ENCODE measurements around the gene HOXA4.

HOXA4 gene

DNA sequence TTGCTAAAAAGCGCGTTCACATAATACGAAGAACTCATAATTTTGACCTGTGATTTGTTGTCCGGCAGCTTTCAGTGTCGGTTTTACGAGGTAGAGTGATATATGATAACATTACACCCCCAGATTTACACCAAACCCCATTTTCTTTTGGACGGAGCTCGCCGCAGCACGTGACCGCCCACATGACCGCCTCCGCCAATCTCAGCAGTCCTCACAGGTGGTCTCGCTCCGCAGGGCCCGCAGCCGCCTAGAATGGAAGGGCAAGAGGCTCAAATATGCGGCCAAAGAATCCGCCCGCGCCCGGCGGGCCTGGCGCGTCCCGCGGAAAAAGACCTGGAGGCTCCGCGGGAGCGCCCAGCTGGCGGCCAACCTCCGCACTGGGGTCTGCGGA lies 25.9 kb upstream of the HOXA4 start, which contains the start of gene HOXA7:
Gene HOXA7 (minus strand): TSS at position 168 of the 391 bp plus-strand sequence. CDS start 130 bp downstream, at position 38.
- peaks cover 81 to 99% (median 94%) of the 10 kb centered on the region in 3 experiments for H3K27me3 ChIP-seq (ENCODE audit: control insufficient read depth in 3 of 3, insufficient read depth in 3 of 3, low read depth in 1 of 3, low read length in 3 of 3)
- no peak within 1 kb of the TSS for H4K8ac ChIP-seq (ENCODE audit: low read depth, low read length)

DNA sequence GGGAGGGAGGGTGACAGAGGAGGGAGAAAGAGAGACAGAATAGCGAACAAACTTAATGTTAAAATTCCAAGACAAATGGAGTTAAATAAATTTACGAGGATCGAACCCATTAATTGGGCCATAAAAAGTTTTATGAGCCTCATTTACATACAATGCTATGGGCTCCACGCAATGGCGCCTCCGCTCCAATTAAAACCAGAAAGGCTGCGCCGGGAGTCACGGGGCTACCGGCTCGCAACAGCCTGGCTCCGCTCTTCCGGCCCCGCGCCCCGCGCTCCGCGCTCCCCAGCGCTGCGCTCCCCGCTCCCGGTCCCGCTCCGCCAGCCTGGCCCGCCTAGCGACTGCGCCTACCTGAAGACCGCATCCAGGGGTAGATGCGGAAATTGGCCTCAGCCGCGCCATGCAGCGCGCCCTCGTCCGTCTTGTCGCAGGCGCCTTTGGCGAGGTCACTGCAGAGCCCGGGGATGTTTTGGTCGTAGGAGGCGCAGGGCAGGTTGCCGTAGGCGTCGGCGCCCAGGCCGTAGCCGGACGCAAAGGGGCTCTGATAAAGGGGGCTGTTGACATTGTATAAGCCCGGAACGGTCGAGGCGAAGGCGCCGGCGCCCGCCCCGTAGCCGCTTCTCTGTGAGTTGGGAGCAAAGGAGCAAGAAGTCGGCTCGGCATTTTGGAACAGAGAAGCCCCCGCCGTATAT lies 25.4 kb upstream of the HOXA4 start:
- H3K4me3 ChIP-seq (ENCODE audit: low read length in 2 of 2), result peak overlapping the region in 1 of 2 donors; percentile 26
- H3K4me2 ChIP-seq (ENCODE audit: insufficient read depth, low read length, poor library complexity, severe bottlenecking), result peak overlapping the region; percentile 23
- H3K9ac ChIP-seq (ENCODE audit: low read depth, low read length, poor library complexity), result no peak overlapping the region
- no peak overlapping the region for H3K18ac ChIP-seq (ENCODE audit: low read length)
- peaks cover 86 to 99% (median 96%) of the 10 kb centered on the region in 3 experiments for H3K27me3 ChIP-seq (ENCODE audit: control insufficient read depth in 3 of 3, insufficient read depth in 3 of 3, low read depth in 1 of 3, low read length in 3 of 3)
- no peak overlapping the region for H2BK5ac ChIP-seq (ENCODE audit: low read length)
- no peak overlapping the region for H4K8ac ChIP-seq (ENCODE audit: low read depth, low read length)
- H3K4ac ChIP-seq (ENCODE audit: low read length), result no peak overlapping the region
- H3K36me3 ChIP-seq (replicated peaks in 1 of 2; ENCODE audit: control insufficient read depth in 2 of 2, insufficient read depth in 2 of 2, low read length in 2 of 2), result no peaks in the 10 kb centered on the region
- no peak overlapping the region for H3K23ac ChIP-seq (ENCODE audit: low read depth, low read length, poor library complexity)
- H3K27ac ChIP-seq (replicated peaks; ENCODE audit: low read length), result no peak overlapping the region
- peak overlapping the region; percentile 79 for H2AFZ ChIP-seq (ENCODE audit: low read length)
- H3K9me3 ChIP-seq (replicated peaks in 1 of 2; ENCODE audit: control insufficient read depth in 2 of 2, insufficient read depth in 1 of 2, low read depth in 1 of 2, low read length in 2 of 2), result peaks cover 25 to 44% of the 10 kb centered on the region in 2 donors
- H2AK5ac ChIP-seq (ENCODE audit: low read depth, low read length), result no peak overlapping the region
- no peaks in the 10 kb centered on the region for H3K79me1 ChIP-seq (ENCODE audit: low read depth, low read length)
- no peak for DNase-seq (ENCODE audit: low spot score)
- H3K4me1 ChIP-seq (ENCODE audit: control insufficient read depth in 2 of 2, insufficient read depth in 1 of 2, low read depth in 1 of 2, low read length in 2 of 2), result no peaks in the 10 kb centered on the region
- no peak overlapping the region for H2BK12ac ChIP-seq (ENCODE audit: low read length)
- H3K14ac ChIP-seq (ENCODE audit: low read length), result no peak overlapping the region
- no peak overlapping the region for H4K91ac ChIP-seq (ENCODE audit: low read depth, low read length, poor library complexity)
- no peak overlapping the region for H2BK15ac ChIP-seq (ENCODE audit: low read length)
- WGBS, 2 donors (ENCODE audit: extremely low coverage in 2 of 2, insufficient read length in 2 of 2, insufficient replicate concordance in 1 of 2), result no CpG with 5 or more reads among the region's 63 CpGs
- H2BK120ac ChIP-seq (ENCODE audit: low read depth, low read length), result no peak overlapping the region

More for the DNA sequence above, 25.9 kb upstream of the HOXA4 start, which contains the start of gene HOXA7:
- peak within 1 kb of the TSS; percentile 79 for H2AFZ ChIP-seq (ENCODE audit: low read length)
- no peak within 1 kb of the TSS for H3K14ac ChIP-seq (ENCODE audit: low read length)
- peak within 1 kb of the TSS in 1 of 2 donors; percentile 26 for H3K4me3 ChIP-seq (ENCODE audit: low read length in 2 of 2)
- no peak within 1 kb of the TSS for H2AK5ac ChIP-seq (ENCODE audit: low read depth, low read length)
- no peak within 1 kb of the TSS for H2BK120ac ChIP-seq (ENCODE audit: low read depth, low read length)
- no peaks in the 10 kb centered on the region for H3K79me1 ChIP-seq (ENCODE audit: low read depth, low read length)
- no peak within 1 kb of the TSS for H4K91ac ChIP-seq (ENCODE audit: low read depth, low read length, poor library complexity)
- WGBS, 2 donors (ENCODE audit: extremely low coverage in 2 of 2, insufficient read length in 2 of 2, insufficient replicate concordance in 1 of 2), result no CpG with 5 or more reads among the region's 33 CpGs
- H3K4ac ChIP-seq (ENCODE audit: low read length), result no peak within 1 kb of the TSS
- H3K9ac ChIP-seq (ENCODE audit: low read depth, low read length, poor library complexity), result no peak within 1 kb of the TSS
- H3K4me2 ChIP-seq (ENCODE audit: insufficient read depth, low read length, poor library complexity, severe bottlenecking), result peak within 1 kb of the TSS; percentile 23
- no peak within 1 kb of the TSS for H3K23ac ChIP-seq (ENCODE audit: low read depth, low read length, poor library complexity)
- no peak within 1 kb of the TSS for H3K27ac ChIP-seq (replicated peaks; ENCODE audit: low read length)
- H3K36me3 ChIP-seq (replicated peaks in 1 of 2; ENCODE audit: control insufficient read depth in 2 of 2, insufficient read depth in 2 of 2, low read length in 2 of 2), result no peaks in the 10 kb centered on the region
- no peak within 1 kb of the TSS for H2BK12ac ChIP-seq (ENCODE audit: low read length)
- no peak within 1 kb of the TSS for H3K18ac ChIP-seq (ENCODE audit: low read length)
- no peak within 1 kb of the TSS for H2BK5ac ChIP-seq (ENCODE audit: low read length)
- peaks cover 25 to 40% of the 10 kb centered on the region in 2 donors for H3K9me3 ChIP-seq (replicated peaks in 1 of 2; ENCODE audit: control insufficient read depth in 2 of 2, insufficient read depth in 1 of 2, low read depth in 1 of 2, low read length in 2 of 2)
- H3K4me1 ChIP-seq (ENCODE audit: control insufficient read depth in 2 of 2, insufficient read depth in 1 of 2, low read depth in 1 of 2, low read length in 2 of 2), result no peaks in the 10 kb centered on the region
- DNase-seq (ENCODE audit: low spot score), result no peak
- no peak within 1 kb of the TSS for H2BK15ac ChIP-seq (ENCODE audit: low read length)

DNA sequence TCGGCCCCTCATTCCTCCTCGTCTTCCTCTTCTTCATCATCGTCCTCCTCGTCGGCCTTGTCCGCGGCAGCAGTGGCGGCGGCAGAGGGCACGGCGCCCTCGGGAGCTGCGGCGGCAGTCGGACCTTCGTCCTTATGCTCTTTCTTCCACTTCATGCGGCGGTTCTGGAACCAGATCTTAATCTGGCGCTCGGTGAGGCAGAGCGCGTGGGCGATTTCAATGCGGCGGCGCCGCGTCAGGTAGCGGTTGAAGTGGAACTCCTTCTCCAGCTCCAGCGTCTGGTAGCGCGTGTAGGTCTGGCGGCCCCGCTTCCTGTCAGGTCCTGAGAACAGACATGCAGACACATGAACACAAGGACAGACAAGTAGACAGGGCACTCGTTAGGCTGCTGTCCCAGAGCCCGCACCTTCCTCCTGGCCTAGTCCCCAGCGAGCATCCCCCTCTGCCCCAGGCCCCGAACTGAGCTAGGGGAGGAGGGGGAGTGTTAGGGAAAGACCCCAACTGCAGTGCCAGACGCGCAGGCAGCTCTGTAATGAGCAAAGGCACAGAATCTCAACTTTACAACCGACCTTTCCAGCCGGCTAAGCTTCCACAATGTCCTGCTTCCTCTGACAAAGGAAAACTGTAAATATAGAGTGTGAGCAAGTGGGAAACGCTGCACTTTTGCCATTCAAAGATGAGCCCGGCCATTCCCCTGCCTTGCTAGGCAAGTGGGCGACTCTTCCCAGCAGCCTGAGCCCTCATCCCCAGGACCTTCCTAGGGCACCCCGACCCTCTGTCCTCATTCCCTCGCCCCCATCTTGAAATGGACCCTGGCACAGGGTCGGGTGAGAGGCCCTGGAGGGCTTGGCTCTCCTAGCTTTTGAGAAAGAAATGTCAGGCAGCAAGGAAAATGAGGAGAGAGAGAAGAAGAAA lies 24.6 kb upstream of the HOXA4 start:
- Histone ChIP-seq H3K4me1 (ENCODE audit: control insufficient read depth in 2 of 2, insufficient read depth in 1 of 2, low read depth in 1 of 2, low read length in 2 of 2) (no peaks in the 10 kb centered on the region), H2BK12ac (ENCODE audit: low read length) (no peak overlapping the region), H4K8ac (ENCODE audit: low read depth, low read length) (no peak overlapping the region), H2BK5ac (ENCODE audit: low read length) (no peak overlapping the region), H2AK5ac (ENCODE audit: low read depth, low read length) (no peak overlapping the region), H2AFZ (ENCODE audit: low read length) (peak overlapping the region; percentile 68), H2BK120ac (ENCODE audit: low read depth, low read length) (no peak overlapping the region), H3K4ac (ENCODE audit: low read length) (no peak overlapping the region), H3K9me3 (replicated peaks in 1 of 2; ENCODE audit: control insufficient read depth in 2 of 2, insufficient read depth in 1 of 2, low read depth in 1 of 2, low read length in 2 of 2) (peaks cover 24 to 46% of the 10 kb centered on the region in 2 donors), H3K4me3 (ENCODE audit: low read length in 2 of 2) (no peak overlapping the region), H3K27me3 (ENCODE audit: control insufficient read depth in 3 of 3, insufficient read depth in 3 of 3, low read depth in 1 of 3, low read length in 3 of 3) (peaks cover 88 to 100% (median 98%) of the 10 kb centered on the region in 3 experiments), H3K9ac (ENCODE audit: low read depth, low read length, poor library complexity) (no peak overlapping the region), H3K27ac (replicated peaks; ENCODE audit: low read length) (no peak overlapping the region), H3K14ac (ENCODE audit: low read length) (no peak overlapping the region), H4K91ac (ENCODE audit: low read depth, low read length, poor library complexity) (no peak overlapping the region), H3K36me3 (replicated peaks in 1 of 2; ENCODE audit: control insufficient read depth in 2 of 2, insufficient read depth in 2 of 2, low read length in 2 of 2) (no peaks in the 10 kb centered on the region), H3K18ac (ENCODE audit: low read length) (no peak overlapping the region), H3K23ac (ENCODE audit: low read depth, low read length, poor library complexity) (no peak overlapping the region), H3K79me1 (ENCODE audit: low read depth, low read length) (no peaks in the 10 kb centered on the region), H3K4me2 (ENCODE audit: insufficient read depth, low read length, poor library complexity, severe bottlenecking) (no peak overlapping the region), H2BK15ac (ENCODE audit: low read length) (no peak overlapping the region)
- no peak for DNase-seq (ENCODE audit: low spot score)
- WGBS, 2 donors (ENCODE audit: extremely low coverage in 2 of 2, insufficient read length in 2 of 2, insufficient replicate concordance in 1 of 2), result no CpG with 5 or more reads among the region's 48 CpGs

DNA sequence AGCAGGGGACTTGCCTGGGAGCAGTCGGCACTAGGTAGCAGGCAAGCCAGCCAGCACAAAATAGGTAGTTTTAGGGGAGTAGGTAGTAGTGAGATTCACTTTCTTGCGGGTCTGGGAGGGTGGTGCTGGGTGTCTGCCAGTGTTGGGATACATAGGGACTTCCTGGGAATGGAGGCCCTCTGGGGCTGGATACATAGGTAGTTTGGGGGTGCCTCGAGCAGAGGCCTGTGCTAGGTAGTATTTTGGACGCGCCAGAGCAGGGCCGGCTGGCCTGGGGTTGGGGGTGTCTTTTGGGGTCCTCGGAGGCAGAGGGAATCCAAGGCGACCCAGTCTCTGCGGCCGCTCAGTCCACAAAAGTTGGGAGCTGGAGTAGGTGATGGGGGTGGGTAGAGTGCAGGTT lies 23.8 kb upstream of the HOXA4 start:
- no peak overlapping the region for H3K4me2 ChIP-seq (ENCODE audit: insufficient read depth, low read length, poor library complexity, severe bottlenecking)
- peaks cover 86 to 99% (median 98%) of the 10 kb centered on the region in 3 experiments for H3K27me3 ChIP-seq (ENCODE audit: control insufficient read depth in 3 of 3, insufficient read depth in 3 of 3, low read depth in 1 of 3, low read length in 3 of 3)
- no peak overlapping the region for H3K14ac ChIP-seq (ENCODE audit: low read length)
- no peak overlapping the region for H2BK15ac ChIP-seq (ENCODE audit: low read length)
- no peaks in the 10 kb centered on the region for H3K4me1 ChIP-seq (ENCODE audit: control insufficient read depth in 2 of 2, insufficient read depth in 1 of 2, low read depth in 1 of 2, low read length in 2 of 2)
- WGBS, 2 donors (ENCODE audit: extremely low coverage in 2 of 2, insufficient read length in 2 of 2, insufficient replicate concordance in 1 of 2), result no CpG with 5 or more reads among the region's 10 CpGs
- no peaks in the 10 kb centered on the region for H3K36me3 ChIP-seq (replicated peaks in 1 of 2; ENCODE audit: control insufficient read depth in 2 of 2, insufficient read depth in 2 of 2, low read length in 2 of 2)
- no peak overlapping the region for H3K23ac ChIP-seq (ENCODE audit: low read depth, low read length, poor library complexity)
- H4K8ac ChIP-seq (ENCODE audit: low read depth, low read length), result no peak overlapping the region
- no peak overlapping the region for H3K27ac ChIP-seq (replicated peaks; ENCODE audit: low read length)
- peaks cover 17 to 42% of the 10 kb centered on the region in 2 donors for H3K9me3 ChIP-seq (replicated peaks in 1 of 2; ENCODE audit: control insufficient read depth in 2 of 2, insufficient read depth in 1 of 2, low read depth in 1 of 2, low read length in 2 of 2)
- H2AFZ ChIP-seq (ENCODE audit: low read length), result no peak overlapping the region
- H3K9ac ChIP-seq (ENCODE audit: low read depth, low read length, poor library complexity), result no peak overlapping the region
- H3K4me3 ChIP-seq (ENCODE audit: low read length in 2 of 2), result no peak overlapping the region
- no peak overlapping the region for H2BK12ac ChIP-seq (ENCODE audit: low read length)
- DNase-seq (ENCODE audit: low spot score), result no peak
- no peak overlapping the region for H3K18ac ChIP-seq (ENCODE audit: low read length)
- no peak overlapping the region for H2AK5ac ChIP-seq (ENCODE audit: low read depth, low read length)
- no peaks in the 10 kb centered on the region for H3K79me1 ChIP-seq (ENCODE audit: low read depth, low read length)
- H4K91ac ChIP-seq (ENCODE audit: low read depth, low read length, poor library complexity), result no peak overlapping the region
- no peak overlapping the region for H2BK120ac ChIP-seq (ENCODE audit: low read depth, low read length)
- H3K4ac ChIP-seq (ENCODE audit: low read length), result no peak overlapping the region
- no peak overlapping the region for H2BK5ac ChIP-seq (ENCODE audit: low read length)

Measured in neuronal stem cell (in vitro differentiated cells).